IMR-90 (cell line): ENCODE results near the gene FGD3.

Experiments
- BHLHE40 ChIP-seq: fragments of 150-350 bp; IDR thresholded peaks from 2 replicates; pipeline ENCODE4 v1.6.1; 2016; ENCODE audit warnings: mild to moderate bottlenecking, low read depth, low read length
- CHD1 ChIP-seq: IDR thresholded peaks from 2 replicates; pipeline ENCODE4 v1.6.1; 2012; ENCODE audit warnings: low read depth, low read length, improper control_type of control experiment
- FOS ChIP-seq: fragments of 150-350 bp; IDR thresholded peaks from 2 replicates; pipeline ENCODE4 v1.6.1; 2016; ENCODE audit warnings: low read depth, low read length
- MAFK ChIP-seq: IDR thresholded peaks from 2 replicates; pipeline ENCODE4 v1.6.1; 2012; ENCODE audit warnings: low read depth, low read length, improper control_type of control experiment
- MAZ ChIP-seq: IDR thresholded peaks from 2 replicates; pipeline ENCODE4 v1.6.1; 2012; ENCODE audit warnings: low read depth, mild to moderate bottlenecking, low read length, improper control_type of control experiment, moderate library complexity, borderline replicate concordance
- MXI1 ChIP-seq: IDR thresholded peaks from 2 replicates; pipeline ENCODE4 v1.6.1; 2012; ENCODE audit warnings: low read depth, mild to moderate bottlenecking, low read length, moderate library complexity, borderline replicate concordance
- POLR2A ChIP-seq: IDR thresholded peaks from 2 replicates; pipeline ENCODE4 v1.6.1; 2012; ENCODE audit warnings: mild to moderate bottlenecking, low read depth, low read length
- RAD21 ChIP-seq: IDR thresholded peaks from 2 replicates; pipeline ENCODE4 v1.6.1; 2012; ENCODE audit warnings: low read length, improper control_type of control experiment
- RCOR1 ChIP-seq: IDR thresholded peaks from 2 replicates; pipeline ENCODE4 v1.6.1; 2012; ENCODE audit warnings: mild to moderate bottlenecking, low read length, improper control_type of control experiment; ENCODE audit not compliant: insufficient replicate concordance
- RFX5 ChIP-seq: IDR thresholded peaks from 2 replicates; pipeline ENCODE4 v1.8.0; 2012; ENCODE audit warnings: low read depth, mild to moderate bottlenecking, low read length, moderate library complexity
- SMC3 ChIP-seq: fragments of 150-350 bp; IDR thresholded peaks from 2 replicates; pipeline ENCODE4 v1.6.1; 2016; ENCODE audit warnings: low read depth, mild to moderate bottlenecking, antibody characterized with exemption, low read length, moderate library complexity
- USF2 ChIP-seq: fragments of 150-350 bp; IDR thresholded peaks from 2 replicates; pipeline ENCODE4 v1.6.1; 2017; ENCODE audit warnings: mild to moderate bottlenecking, antibody characterized with exemption, low read length, low read depth
- TF ChIP-seq, protein P1 (sequence below): conservative IDR thresholded peaks from 2 replicates; pipeline ENCODE4 v1.5.1; 2012; ENCODE audit warnings: mild to moderate bottlenecking, low read depth, low read length, improper control_type of control experiment

DNA sequence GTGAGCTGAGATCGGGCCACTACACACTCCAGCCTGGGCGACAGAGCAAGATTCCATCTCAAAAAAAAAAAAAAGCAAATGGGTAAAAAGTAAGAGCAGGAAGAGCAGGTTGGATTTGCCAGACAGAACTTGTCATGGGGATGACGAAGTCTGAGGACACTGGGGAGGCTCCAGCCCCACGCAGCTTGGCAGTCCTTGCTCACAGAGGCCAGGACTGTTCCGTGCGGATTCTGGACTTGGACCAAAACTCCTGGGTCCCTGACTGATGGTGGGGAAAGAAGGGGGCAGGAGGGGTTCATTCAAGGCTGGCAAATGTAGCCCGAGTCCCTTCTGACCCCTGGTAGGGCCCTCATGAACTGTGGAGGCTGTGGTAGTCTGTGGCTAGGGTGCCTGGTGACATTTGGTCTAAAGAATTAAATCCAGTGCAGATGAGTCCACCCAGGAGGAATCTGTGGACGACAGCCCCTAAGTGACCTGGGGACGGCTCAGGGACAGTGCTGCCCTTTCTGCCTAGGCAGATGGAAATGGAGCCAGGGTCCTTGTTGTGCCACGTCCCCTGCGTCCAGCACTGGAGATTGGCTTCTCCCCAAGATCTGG lies 3.1 kb downstream of the FGD3 start:
- TF ChIP-seq, protein P1, sequence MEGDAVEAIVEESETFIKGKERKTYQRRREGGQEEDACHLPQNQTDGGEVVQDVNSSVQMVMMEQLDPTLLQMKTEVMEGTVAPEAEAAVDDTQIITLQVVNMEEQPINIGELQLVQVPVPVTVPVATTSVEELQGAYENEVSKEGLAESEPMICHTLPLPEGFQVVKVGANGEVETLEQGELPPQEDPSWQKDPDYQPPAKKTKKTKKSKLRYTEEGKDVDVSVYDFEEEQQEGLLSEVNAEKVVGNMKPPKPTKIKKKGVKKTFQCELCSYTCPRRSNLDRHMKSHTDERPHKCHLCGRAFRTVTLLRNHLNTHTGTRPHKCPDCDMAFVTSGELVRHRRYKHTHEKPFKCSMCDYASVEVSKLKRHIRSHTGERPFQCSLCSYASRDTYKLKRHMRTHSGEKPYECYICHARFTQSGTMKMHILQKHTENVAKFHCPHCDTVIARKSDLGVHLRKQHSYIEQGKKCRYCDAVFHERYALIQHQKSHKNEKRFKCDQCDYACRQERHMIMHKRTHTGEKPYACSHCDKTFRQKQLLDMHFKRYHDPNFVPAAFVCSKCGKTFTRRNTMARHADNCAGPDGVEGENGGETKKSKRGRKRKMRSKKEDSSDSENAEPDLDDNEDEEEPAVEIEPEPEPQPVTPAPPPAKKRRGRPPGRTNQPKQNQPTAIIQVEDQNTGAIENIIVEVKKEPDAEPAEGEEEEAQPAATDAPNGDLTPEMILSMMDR, result no peak
- TF ChIP-seq MAZ, result no peak
- TF ChIP-seq POLR2A, result no peak
- no peak for TF ChIP-seq RAD21
- no peak for TF ChIP-seq MAFK
- TF ChIP-seq USF2, result no peak
- TF ChIP-seq RCOR1, result no peak
- no peak for TF ChIP-seq SMC3
- no peak for TF ChIP-seq CHD1
- TF ChIP-seq RFX5, result no peak
- TF ChIP-seq BHLHE40, result no peak
- no peak for TF ChIP-seq MXI1
- no peak for TF ChIP-seq FOS
